Activated CD8-positive, alpha-beta memory T cell treated with anti-CD3 and anti-CD28 coated beads for 36 hours (primary cell): ENCODE results near the gene NELL1. TPM values are rescaled to one million over a fixed set of nuclear protein-coding genes. Genes with fewer than 3 reads are reported as not detected.

ENCODE experiments used
- CTCF ChIA-PET: fragments of 350-600 bp; sonication (Branson Sonifier 250); formaldehyde crosslinking; loops from one replicate; lab custom pipeline; 2021; ENCODE audit warnings: antibody characterized with exemption; lab: Charles Lee
- POLR2A ChIA-PET: fragments of 350-600 bp; sonication (Branson Sonifier 250); formaldehyde crosslinking; loops from one replicate; lab custom pipeline; 2021; ENCODE audit warnings: antibody characterized with exemption; lab: Charles Lee
- total RNA-seq, 2 experiments: library from RNA; stranded (reverse); gene quantifications; one replicate each; pipeline ENCODE4 v1.2.3, GENCODE V29; 2021

Gene NELL1
- total RNA-seq, 2 experiments from 2014 or later, result not detected

DNA sequence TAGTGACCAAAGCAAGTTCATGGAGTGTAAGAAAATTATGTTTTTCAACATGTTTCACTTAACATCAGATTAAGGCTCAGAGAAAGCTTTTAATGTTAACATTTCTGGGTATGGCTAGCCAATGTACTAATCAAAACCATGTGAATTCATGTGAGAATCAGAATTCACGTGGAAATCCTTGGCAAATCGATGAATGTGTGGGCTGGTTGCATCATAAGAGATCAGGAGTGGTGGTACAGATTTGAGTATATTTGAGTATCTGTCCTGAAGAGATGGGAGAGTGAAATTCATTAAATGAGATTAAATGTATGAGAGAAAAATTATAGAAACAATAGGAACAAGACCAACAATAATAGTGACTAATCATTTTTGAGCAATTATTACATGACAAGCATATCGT, 884.9 kb downstream of the NELL1 start:
- ChIA-PET CTCF (no interaction called here), POLR2A (no interaction called here)

- ChIA-PET CTCF (no interaction called here), POLR2A (no interaction called here)
These were observed 887.5 kb downstream of the NELL1 start for GRCh38 chr11:21556926-21557325.

GRCh38 chr11:21560466-21560975, 891.1 kb downstream of the NELL1 start:
- POLR2A ChIA-PET, result no interaction called here
- CTCF ChIA-PET, result no interaction called here

GRCh38 chr11:21561581-21561980, 892.2 kb downstream of the NELL1 start:
- ChIA-PET CTCF (no interaction called here), POLR2A (no interaction called here)

GRCh38 chr11:21564095-21564494, 894.7 kb downstream of the NELL1 start:
- ChIA-PET CTCF (no interaction called here), POLR2A (no interaction called here)

- POLR2A ChIA-PET, result no interaction called here
- CTCF ChIA-PET, result no interaction called here
These were observed 895.7 kb downstream of the NELL1 start for GRCh38 chr11:21564833-21565682.

GRCh38 chr11:21566521-21567117, 897.2 kb downstream of the NELL1 start:
- ChIA-PET CTCF (no interaction called here), POLR2A (no interaction called here)

DNA sequence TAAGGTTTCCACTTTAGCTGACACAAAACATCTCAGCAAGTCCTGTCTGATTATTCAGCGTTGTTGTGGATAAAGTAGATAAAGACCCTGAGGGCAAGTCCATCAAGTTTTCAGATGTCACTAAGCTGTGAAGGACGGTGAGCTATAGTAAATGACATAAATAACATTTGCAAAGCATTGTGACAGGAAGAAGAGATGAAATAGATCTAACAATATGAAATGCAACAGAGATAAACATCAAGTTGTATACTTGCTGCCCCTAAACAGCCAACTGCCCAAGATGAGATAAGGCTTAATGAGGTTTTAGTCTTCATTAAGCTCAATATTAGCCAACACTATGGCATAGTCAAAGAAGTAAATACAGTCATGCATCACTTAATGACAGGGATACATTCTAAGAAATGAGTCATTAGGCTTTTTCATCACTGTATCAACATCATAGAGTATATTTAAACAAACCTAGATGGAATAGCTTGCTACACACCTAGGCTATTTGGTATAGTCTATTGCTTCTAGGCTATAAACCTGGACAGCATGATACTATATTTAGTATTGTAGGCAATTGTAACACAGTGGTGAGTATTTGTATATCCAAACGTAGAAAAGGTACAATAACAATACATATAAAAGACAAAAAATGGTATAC, 898.4 kb downstream of the NELL1 start:
- CTCF ChIA-PET, result no interaction called here
- POLR2A ChIA-PET, result no interaction called here

GRCh38 chr11:21572210-21572609, 902.8 kb downstream of the NELL1 start:
- CTCF ChIA-PET, result no interaction called here
- POLR2A ChIA-PET, result no interaction called here

- POLR2A ChIA-PET, result no interaction called here
These were observed 913.4 kb downstream of the NELL1 start for GRCh38 chr11:21582791-21583190.

GRCh38 chr11:21588754-21589153, 919.4 kb downstream of the NELL1 start:
- POLR2A ChIA-PET, result no interaction called here
- CTCF ChIA-PET, result no interaction called here

More at GRCh38 chr11:21582791-21583190, 913.4 kb downstream of the NELL1 start:
- CTCF ChIA-PET, result no interaction called here

DNA sequence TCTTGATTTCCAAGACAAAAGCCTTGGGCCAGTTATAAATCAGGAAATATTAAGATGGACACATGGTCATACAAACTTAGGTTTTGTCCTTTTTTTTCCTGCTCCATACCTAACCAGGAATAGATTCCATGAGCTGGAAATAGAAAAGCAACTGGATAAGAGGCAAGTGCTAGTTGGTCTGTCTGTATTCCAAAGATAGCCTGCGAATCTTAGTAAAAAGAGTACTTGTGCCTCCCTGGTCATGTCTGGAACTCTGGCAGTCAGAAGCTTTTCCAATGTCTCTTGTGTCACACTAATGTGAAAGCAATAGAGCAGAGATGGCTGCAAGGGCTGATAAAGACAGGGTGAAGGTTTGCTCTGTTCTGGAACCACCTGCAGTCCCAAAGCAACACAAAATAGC, 933.3 kb downstream of the NELL1 start:
- ChIA-PET POLR2A (no interaction called here), CTCF (no interaction called here)

- POLR2A ChIA-PET, result no interaction called here
- CTCF ChIA-PET, result no interaction called here
These were observed 934.5 kb downstream of the NELL1 start for GRCh38 chr11:21603886-21604285.

GRCh38 chr11:21604564-21604963, 935.2 kb downstream of the NELL1 start:
- POLR2A ChIA-PET, result no interaction called here
- CTCF ChIA-PET, result no interaction called here

DNA sequence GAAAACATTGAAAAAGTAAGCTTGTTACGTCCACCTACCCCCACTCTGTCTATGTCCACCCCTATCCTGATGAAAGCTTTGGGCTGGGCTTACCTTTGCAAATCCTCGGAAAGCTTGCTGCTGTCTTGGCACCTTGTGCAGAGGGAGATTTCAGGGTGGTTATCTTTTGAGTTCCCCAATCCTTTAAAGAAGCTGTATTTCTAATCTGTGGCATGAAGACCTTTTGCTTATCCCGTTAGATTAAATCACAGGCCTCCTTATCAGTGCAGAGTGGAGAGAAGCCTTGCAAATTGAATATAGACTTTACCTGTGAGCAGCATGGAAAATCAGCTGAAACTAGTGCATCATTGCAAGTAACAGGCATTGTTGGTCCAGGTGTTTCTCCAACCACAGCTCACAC, 942.9 kb downstream of the NELL1 start:
- POLR2A ChIA-PET, result no interaction called here
- CTCF ChIA-PET, result no interaction called here

DNA sequence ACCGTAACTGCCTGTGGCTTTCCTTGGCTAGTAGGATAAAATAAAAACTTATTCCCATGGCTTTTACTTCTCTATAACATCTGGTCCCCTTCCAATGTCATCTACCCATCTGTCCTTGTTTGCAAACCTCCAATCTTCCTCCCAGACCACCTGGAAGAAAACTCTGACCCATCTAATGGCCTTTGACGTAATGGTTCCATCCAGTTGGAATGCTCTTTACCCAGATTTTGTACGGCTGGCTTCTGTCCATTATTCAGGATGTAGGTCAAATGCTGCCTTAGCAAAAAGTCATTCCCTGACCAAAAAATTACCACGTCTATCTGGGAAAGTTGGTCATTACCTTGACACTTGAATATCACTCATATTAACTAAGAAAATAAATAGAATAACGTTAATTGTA, 945.6 kb downstream of the NELL1 start:
- ChIA-PET POLR2A (no interaction called here), CTCF (no interaction called here)

GRCh38 chr11:21615955-21616371, 946.6 kb downstream of the NELL1 start:
- ChIA-PET POLR2A (no interaction called here), CTCF (no interaction called here)

DNA sequence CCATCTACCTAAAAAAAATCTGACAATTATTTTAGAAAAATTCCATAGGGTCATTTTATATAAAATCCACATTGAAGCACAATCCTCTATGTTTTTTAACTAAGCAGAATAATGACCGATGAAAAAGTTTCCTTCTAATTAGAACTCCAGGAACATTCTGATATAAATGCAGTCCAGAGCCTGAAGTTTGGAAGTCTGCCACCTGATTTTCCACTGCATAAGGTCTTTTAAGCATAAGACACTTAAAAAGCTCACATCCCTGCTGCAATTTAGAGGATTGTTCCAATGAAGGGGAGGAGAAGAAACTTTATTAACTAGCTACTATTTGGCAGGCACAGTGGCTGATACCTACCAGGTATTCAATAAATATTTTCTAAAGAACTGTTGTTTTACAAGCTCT, 953.2 kb downstream of the NELL1 start:
- POLR2A ChIA-PET, result no interaction called here
- CTCF ChIA-PET, result no interaction called here

DNA sequence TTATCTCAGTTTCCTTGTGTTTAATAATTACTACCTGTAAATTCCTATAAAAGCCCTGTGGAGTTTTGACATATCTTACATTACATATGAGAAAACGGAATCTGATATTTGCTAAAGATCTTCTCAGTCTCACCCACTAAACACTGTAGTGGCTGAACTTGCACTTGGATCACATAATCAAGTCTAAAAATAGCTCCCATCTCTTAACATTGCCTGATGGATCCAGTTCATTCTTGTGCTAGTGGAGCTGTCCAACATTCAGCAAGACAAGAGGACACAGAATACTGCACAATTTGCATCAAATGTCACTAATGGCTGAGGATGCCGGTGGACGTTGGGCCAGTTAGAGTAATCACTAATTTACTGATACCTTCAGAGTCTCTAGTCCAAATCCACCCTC, 953.6 kb downstream of the NELL1 start:
- ChIA-PET POLR2A (no interaction called here), CTCF (no interaction called here)
